ENCODE results near the gene PSMB5. TPM values are rescaled to one million over a fixed set of nuclear protein-coding genes. Genes with fewer than 3 reads are reported as not detected.
"Not testable (repeated sequence)": the region's sequence is repeated elsewhere in the genome, so short reads cannot be mapped to it uniquely, and the experiment has no call there.

The PSMB5 gene
- total and polyA plus RNA-seq, 4 donors: 132 to 211 (median 179) TPM

- Histone ChIP-seq H3K4me1 (ENCODE audit: control insufficient read depth, insufficient read depth, low read length) (peaks cover 13% of the 10 kb centered on the region), H3K4me3 (ENCODE audit: low read depth, low read length) (no peak overlapping the region), H3K27me3 (ENCODE audit: control insufficient read depth, insufficient read depth, low read length) (no peaks in the 10 kb centered on the region), H3K9me3 (ENCODE audit: control insufficient read depth, insufficient read depth, low read length) (no peaks in the 10 kb centered on the region), H3K36me3 (ENCODE audit: control insufficient read depth, insufficient read depth, low read length) (no peaks in the 10 kb centered on the region), H3K27ac (ENCODE audit: low read depth, low read length) (peak overlapping the region; percentile 15)
- 40% methylated on average over 2 of the region's 3 CpGs for WGBS (ENCODE audit: insufficient coverage)
- DNase-seq (ENCODE audit: low read depth in 4 of 6, low spot score in 6 of 6): peak in 1 of 6 donors; percentile 82
Observed at GRCh38 chr14:23008831-23009230, 25.9 kb downstream of the PSMB5 start.

- no peaks in the 10 kb centered on the region for H3K9me3 ChIP-seq (ENCODE audit: control insufficient read depth, insufficient read depth, low read length)
Observed at GRCh38 chr14:23006544-23007419, 27.9 kb downstream of the PSMB5 start.

GRCh38 chr14:23006188-23006534 lies 28.5 kb downstream of the PSMB5 start:
- Histone ChIP-seq H3K27ac (ENCODE audit: low read depth, low read length) (peak overlapping the region; percentile 97), H3K4me1 (ENCODE audit: control insufficient read depth, insufficient read depth, low read length) (peaks cover 13% of the 10 kb centered on the region), H3K27me3 (ENCODE audit: control insufficient read depth, insufficient read depth, low read length) (no peaks in the 10 kb centered on the region), H3K36me3 (ENCODE audit: control insufficient read depth, insufficient read depth, low read length) (no peaks in the 10 kb centered on the region), H3K9me3 (ENCODE audit: control insufficient read depth, insufficient read depth, low read length) (no peaks in the 10 kb centered on the region), H3K4me3 (ENCODE audit: low read depth, low read length) (peak overlapping the region; percentile 85)
- DNase-seq (ENCODE audit: low read depth in 4 of 6, low spot score in 6 of 6): no peak
- no CpG with 5 or more reads among the region's 5 CpGs for WGBS (ENCODE audit: insufficient coverage)

More at GRCh38 chr14:23006544-23007419, 27.9 kb downstream of the PSMB5 start:
- Histone ChIP-seq H3K27me3 (ENCODE audit: control insufficient read depth, insufficient read depth, low read length) (no peaks in the 10 kb centered on the region), H3K4me3 (ENCODE audit: low read depth, low read length) (peak overlapping the region; percentile 85), H3K27ac (ENCODE audit: low read depth, low read length) (peak overlapping the region; percentile 97), H3K36me3 (ENCODE audit: control insufficient read depth, insufficient read depth, low read length) (no peaks in the 10 kb centered on the region), H3K4me1 (ENCODE audit: control insufficient read depth, insufficient read depth, low read length) (peaks cover 13% of the 10 kb centered on the region)
- DNase-seq (ENCODE audit: low read depth in 4 of 6, low spot score in 6 of 6): peak; percentile 92 to 100 (median 98)
- WGBS (ENCODE audit: insufficient coverage): under 1% methylated on average over 61 of the region's 62 CpGs

GRCh38 chr14:23005451-23006187 lies 29.1 kb downstream of the PSMB5 start:
- no peak for DNase-seq (ENCODE audit: low read depth in 4 of 6, low spot score in 6 of 6)
- Histone ChIP-seq H3K4me1 (ENCODE audit: control insufficient read depth, insufficient read depth, low read length) (peaks cover 13% of the 10 kb centered on the region), H3K9me3 (ENCODE audit: control insufficient read depth, insufficient read depth, low read length) (no peaks in the 10 kb centered on the region), H3K27me3 (ENCODE audit: control insufficient read depth, insufficient read depth, low read length) (no peaks in the 10 kb centered on the region), H3K36me3 (ENCODE audit: control insufficient read depth, insufficient read depth, low read length) (no peaks in the 10 kb centered on the region), H3K4me3 (ENCODE audit: low read depth, low read length) (no peak overlapping the region), H3K27ac (ENCODE audit: low read depth, low read length) (no peak overlapping the region)
- WGBS (ENCODE audit: insufficient coverage): 79% methylated on average over 2 of the region's 3 CpGs

- H3K4me1 ChIP-seq (ENCODE audit: control insufficient read depth, insufficient read depth, low read length): peaks cover 13% of the 10 kb centered on the region
- not testable (repeated sequence) for H3K4me3 ChIP-seq (ENCODE audit: low read depth, low read length); H3K36me3 ChIP-seq (ENCODE audit: control insufficient read depth, insufficient read depth, low read length); H3K9me3 ChIP-seq (ENCODE audit: control insufficient read depth, insufficient read depth, low read length); DNase-seq (ENCODE audit: low read depth in 4 of 6, low spot score in 6 of 6); H3K27me3 ChIP-seq (ENCODE audit: control insufficient read depth, insufficient read depth, low read length); H3K27ac ChIP-seq (ENCODE audit: low read depth, low read length)
- WGBS (ENCODE audit: insufficient coverage): 100% methylated on average over 3 of the region's 4 CpGs
Observed at GRCh38 chr14:23004274-23004673, 30.4 kb downstream of the PSMB5 start.

- Histone ChIP-seq H3K4me3 (ENCODE audit: low read depth, low read length) (no peak overlapping the region), H3K36me3 (ENCODE audit: control insufficient read depth, insufficient read depth, low read length) (peaks cover 9% of the 10 kb centered on the region), H3K4me1 (ENCODE audit: control insufficient read depth, insufficient read depth, low read length) (peaks cover 23% of the 10 kb centered on the region), H3K27me3 (ENCODE audit: control insufficient read depth, insufficient read depth, low read length) (no peaks in the 10 kb centered on the region), H3K9me3 (ENCODE audit: control insufficient read depth, insufficient read depth, low read length) (no peaks in the 10 kb centered on the region), H3K27ac (ENCODE audit: low read depth, low read length) (no peak overlapping the region)
- no CpG with 5 or more reads among the region's 3 CpGs for WGBS (ENCODE audit: insufficient coverage)
- DNase-seq (ENCODE audit: low read depth in 4 of 6, low spot score in 6 of 6): no peak
Observed at GRCh38 chr14:23002592-23002991, 32.1 kb downstream of the PSMB5 start.

- H3K27ac ChIP-seq (ENCODE audit: low read depth, low read length): no peak overlapping the region
- DNase-seq (ENCODE audit: low read depth in 4 of 6, low spot score in 6 of 6): no peak
- peaks cover 9% of the 10 kb centered on the region for H3K36me3 ChIP-seq (ENCODE audit: control insufficient read depth, insufficient read depth, low read length)
- peaks cover 17% of the 10 kb centered on the region for H3K4me1 ChIP-seq (ENCODE audit: control insufficient read depth, insufficient read depth, low read length)
- no peak overlapping the region for H3K4me3 ChIP-seq (ENCODE audit: low read depth, low read length)
- 76% methylated on average over 2 of the region's 2 CpGs for WGBS (ENCODE audit: insufficient coverage)
- no peaks in the 10 kb centered on the region for H3K9me3 ChIP-seq (ENCODE audit: control insufficient read depth, insufficient read depth, low read length)
- no peaks in the 10 kb centered on the region for H3K27me3 ChIP-seq (ENCODE audit: control insufficient read depth, insufficient read depth, low read length)
Observed at GRCh38 chr14:23000860-23001259, 33.8 kb downstream of the PSMB5 start.

- 63% methylated on average over 12 of the region's 16 CpGs for WGBS (ENCODE audit: insufficient coverage)
- Histone ChIP-seq H3K27me3 (ENCODE audit: control insufficient read depth, insufficient read depth, low read length) (no peaks in the 10 kb centered on the region), H3K4me1 (ENCODE audit: control insufficient read depth, insufficient read depth, low read length) (peaks cover 20% of the 10 kb centered on the region), H3K36me3 (ENCODE audit: control insufficient read depth, insufficient read depth, low read length) (peaks cover 9% of the 10 kb centered on the region), H3K27ac (ENCODE audit: low read depth, low read length) (peak overlapping the region; percentile 33), H3K9me3 (ENCODE audit: control insufficient read depth, insufficient read depth, low read length) (no peaks in the 10 kb centered on the region), H3K4me3 (ENCODE audit: low read depth, low read length) (no peak overlapping the region)
- DNase-seq (ENCODE audit: low read depth in 4 of 6, low spot score in 6 of 6): peak in 1 of 6 donors; percentile 24
Observed at GRCh38 chr14:22998329-22999012, 36.2 kb downstream of the PSMB5 start.

- Histone ChIP-seq H3K27me3 (ENCODE audit: control insufficient read depth, insufficient read depth, low read length) (no peaks in the 10 kb centered on the region), H3K9me3 (ENCODE audit: control insufficient read depth, insufficient read depth, low read length) (no peaks in the 10 kb centered on the region), H3K4me1 (ENCODE audit: control insufficient read depth, insufficient read depth, low read length) (peaks cover 20% of the 10 kb centered on the region), H3K36me3 (ENCODE audit: control insufficient read depth, insufficient read depth, low read length) (peaks cover 9% of the 10 kb centered on the region), H3K27ac (ENCODE audit: low read depth, low read length) (peak overlapping the region; percentile 33), H3K4me3 (ENCODE audit: low read depth, low read length) (no peak overlapping the region)
- 72% methylated on average over 2 of the region's 9 CpGs for WGBS (ENCODE audit: insufficient coverage)
- peak in 2 of 6 donors; percentile 83 to 86 for DNase-seq (ENCODE audit: low read depth in 4 of 6, low spot score in 6 of 6)
Observed at GRCh38 chr14:22997676-22998323, 36.9 kb downstream of the PSMB5 start.

Data from spinal cord (tissue), 10 donors.